HG03196 (cell line): ENCODE measurements around the gene FBXW5.

ENCODE experiments used
- ATAC-seq: cut with Tn5 transposase; IDR thresholded peaks from one replicate; pipeline ENCODE4 v1.9.1; 2021; ENCODE audit not compliant: unreplicated experiment

Gene FBXW5

DNA sequence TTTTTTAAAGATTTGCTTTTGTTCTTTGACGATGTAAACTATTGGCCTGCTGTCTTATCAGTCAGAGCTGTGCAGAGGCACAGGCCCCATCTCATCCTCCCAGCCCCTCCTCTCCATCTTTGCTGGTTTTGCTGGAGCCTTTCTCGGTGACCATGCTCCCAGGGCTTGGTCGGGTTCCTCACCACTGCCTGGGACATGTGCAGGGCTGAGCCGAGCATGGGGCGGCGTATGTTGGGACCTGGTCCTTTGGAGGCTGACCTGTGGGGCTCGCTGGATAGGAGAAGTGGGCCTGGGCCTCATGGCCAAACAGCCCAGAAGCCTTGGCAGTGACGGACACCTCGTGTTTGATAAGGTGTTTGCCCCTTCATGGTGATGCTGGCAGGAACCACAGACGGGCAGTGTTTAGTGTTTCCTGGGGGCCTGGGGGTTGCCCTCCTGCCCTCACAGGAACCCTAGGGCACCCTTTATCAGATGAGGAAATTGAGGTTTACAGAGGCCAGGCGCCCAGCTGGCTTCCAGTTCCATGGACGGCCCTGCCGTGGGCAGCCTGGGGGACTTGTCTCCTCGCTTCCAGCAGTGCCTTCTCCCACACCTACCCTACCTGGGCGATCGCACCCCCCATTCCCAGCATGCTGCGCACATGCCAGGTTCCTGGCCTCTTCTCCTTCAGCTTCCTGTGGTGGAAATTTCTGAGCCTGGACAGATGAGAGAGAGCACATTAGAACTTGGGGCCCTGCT, 30.7 kb downstream of the FBXW5 start:
- no peak for ATAC-seq

DNA sequence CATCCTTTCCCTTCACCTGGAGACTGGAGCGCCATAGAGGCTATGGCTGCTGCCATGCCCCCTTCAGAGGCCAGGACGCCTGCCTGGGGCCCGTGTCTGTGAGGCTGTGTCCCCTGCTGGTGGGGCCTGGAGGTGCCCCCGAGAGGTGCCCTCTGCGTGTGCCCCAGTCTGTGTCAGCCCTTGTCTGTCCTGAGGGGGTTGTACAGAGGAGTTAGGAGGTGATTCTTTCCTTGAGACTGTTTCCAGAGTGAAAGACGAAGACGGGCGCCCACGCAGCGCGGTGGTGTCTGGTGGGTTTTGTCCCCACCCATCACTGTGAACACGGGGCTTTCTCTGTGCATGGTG, 33.7 kb downstream of the FBXW5 start:
- no peak for ATAC-seq

GRCh38 chr9:136910197-136910900, 34.2 kb downstream of the FBXW5 start:
- ATAC-seq, result no peak

DNA sequence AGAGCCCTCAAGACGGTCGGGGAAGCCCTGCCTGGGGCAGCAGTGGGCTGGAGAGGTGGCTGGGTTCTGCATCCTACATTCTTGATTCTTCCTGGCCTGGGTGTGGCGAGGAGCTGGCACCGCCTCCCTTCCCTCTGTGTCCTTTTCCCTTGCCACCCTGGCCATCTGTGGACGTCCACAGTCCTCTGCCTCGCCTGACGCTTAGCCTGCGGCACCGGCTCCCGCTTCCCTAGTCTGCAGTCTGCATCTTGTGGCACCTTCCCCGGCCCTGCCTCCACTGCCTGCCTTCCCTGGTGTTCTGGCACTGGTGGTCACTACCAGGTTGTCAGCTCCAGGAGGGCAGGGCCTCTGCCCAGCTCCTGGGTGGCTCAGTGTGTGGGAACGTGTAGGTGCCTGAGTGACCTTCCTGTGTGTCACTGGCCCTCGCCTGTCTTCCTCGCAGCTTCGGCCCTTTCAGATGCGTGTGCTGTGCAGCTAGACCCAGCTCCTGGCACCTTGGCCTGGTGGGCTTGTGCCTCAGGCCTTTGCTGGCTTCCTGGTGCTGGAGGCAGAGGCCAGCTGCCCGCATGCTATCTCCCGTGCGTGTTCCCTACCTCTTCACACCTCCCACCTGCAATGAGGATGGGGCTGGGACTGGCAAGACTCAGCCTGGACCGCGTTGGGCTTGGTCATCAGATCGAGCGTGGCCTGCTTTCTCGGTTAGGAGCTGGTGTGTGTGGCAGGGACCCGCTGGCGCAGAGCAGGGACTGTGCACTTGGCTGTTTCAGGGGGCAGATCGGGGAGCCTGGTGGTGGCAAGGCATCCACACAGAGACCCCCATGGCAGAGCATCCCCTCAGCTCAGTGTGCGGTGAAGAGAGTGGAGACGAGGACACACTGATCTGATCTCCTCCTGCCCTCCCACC, 37.3 kb downstream of the FBXW5 start:
- ATAC-seq, result no peak

- no peak for ATAC-seq
Observed at GRCh38 chr9:136906266-136906665, 38.3 kb downstream of the FBXW5 start.

- no peak for ATAC-seq
Observed at GRCh38 chr9:136903041-136903554, 41.4 kb downstream of the FBXW5 start.

- peak; percentile 56 for ATAC-seq
Observed at GRCh38 chr9:136902259-136902821, 42.2 kb downstream of the FBXW5 start.

DNA sequence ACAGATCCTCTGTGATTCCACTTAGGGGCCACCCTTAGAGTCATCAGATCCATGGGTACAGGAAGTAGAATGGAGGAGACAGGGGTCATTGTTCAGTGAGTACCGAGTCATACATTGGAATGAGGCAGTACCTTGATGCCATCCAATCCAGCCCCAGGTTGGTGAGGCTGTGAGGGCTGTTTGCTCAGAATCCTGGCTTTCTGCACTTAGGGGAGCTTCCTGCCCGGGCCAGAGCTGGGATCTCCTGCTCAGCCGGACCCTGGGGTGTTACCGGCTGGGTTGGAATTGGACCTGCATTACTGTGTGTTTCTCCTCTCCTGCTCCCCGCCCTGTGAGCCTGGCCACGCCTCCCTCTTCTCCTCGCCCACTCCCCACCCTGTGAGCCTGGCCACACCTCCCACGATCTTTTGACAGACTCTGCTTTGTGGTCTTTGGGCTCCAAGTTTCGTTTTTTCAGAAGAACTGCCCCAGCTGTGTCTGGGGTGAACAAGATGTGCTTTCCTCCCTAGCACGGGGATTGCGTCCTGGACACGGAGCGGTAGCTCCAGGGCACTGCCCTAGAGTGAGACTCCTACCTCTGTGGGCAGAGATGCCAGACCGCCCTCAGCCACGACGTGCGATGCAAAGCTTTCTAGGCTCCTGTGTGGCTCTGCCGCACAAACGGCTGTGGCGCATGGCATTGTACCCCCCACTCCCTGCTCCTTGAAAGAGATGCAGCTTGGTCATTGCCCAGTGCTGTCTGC, 42.9 kb downstream of the FBXW5 start:
- peak; percentile 41 for ATAC-seq

DNA sequence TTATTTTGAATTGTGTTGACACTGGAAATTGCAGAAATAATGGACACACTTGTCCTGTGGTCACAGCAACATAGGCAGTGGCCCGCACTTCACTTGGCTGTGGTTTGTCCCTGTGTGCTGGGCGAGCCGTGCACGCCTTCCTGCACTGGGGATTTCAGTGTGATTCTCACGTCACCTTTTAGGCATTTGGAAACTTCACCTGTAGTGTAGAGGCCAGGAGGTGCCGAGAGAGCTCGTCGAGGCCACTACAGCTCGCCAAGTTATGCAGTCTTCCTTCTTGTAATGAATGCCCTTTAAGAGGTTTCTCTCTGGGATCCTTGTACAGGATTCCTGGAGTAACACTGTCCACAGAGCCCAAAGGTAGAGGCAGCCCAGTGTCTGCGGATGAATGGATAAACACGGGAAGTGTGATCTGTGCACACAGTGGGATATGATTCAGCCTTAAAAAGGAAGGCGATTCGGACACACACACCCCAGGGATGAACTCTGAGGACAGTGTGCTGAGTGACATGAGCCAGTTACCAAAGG, 43.5 kb downstream of the FBXW5 start:
- no peak for ATAC-seq

DNA sequence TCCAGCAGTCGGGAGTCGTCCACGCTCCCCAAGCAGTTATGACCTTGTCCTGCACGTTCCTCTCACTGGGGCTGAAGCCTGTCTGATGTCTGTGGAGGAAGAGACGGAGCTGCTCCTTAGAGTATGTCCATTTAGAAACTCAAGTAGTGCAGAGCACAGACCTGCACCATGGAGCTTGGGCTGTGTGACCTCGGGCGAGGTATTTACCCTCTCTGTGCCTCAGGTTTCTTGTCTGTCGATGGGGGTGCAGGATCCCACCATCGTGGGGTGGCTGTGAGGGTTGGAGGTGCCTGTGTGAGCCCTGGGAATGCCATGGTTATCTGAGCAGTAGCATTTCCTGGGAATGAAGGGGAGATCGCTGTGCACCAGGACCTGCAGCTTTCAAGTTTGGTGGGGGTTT, 44.0 kb downstream of the FBXW5 start:
- no peak for ATAC-seq

DNA sequence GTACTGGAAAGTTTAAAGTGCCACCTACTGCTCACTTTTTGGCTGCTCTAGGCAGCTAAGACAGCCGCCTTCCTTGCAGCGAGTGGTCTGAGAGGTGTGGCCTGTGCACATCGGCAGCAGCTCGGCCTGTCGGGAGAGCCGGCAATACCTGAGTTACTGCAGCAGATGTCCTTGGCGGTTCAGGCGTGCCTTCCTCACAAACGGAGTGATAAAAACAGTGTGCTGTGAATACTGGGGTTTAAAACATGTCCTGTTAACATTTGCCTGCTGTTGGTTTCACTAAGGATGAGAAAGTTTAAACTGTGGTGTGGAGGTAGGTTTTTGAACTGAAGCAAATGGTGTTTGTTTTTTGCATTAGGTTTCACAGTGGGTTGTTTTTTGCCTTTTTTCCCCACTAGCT, 45.3 kb downstream of the FBXW5 start:
- no peak for ATAC-seq

DNA sequence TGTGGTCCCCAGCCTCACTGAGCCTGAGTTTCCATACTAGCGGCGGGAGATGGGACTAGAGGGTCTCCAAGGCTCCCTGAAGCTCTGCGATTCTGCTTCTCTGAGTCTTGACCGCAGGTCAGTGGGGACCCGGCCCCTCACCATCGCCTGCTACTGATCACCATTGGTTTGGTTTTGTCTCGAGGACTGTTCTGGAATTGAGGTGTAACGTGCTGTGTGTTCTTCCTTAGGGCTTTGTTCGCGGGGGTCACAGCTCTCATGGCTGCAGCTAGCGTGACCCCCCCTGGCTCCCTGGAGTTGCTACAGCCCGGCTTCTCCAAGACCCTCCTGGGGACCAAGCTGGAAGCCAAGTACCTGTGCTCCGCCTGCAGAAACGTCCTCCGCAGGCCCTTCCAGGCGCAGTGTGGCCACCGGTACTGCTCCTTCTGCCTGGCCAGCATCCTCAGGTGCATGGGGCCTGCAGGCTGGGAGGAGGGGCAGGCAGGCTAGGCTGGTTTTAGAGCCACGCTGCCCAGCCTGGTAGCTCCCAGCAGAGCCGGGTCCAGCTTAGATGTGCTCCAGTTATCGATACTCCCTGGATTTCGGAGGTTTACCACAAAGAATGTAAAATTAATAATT, 45.9 kb downstream of the FBXW5 start:
- ATAC-seq, result no peak

DNA sequence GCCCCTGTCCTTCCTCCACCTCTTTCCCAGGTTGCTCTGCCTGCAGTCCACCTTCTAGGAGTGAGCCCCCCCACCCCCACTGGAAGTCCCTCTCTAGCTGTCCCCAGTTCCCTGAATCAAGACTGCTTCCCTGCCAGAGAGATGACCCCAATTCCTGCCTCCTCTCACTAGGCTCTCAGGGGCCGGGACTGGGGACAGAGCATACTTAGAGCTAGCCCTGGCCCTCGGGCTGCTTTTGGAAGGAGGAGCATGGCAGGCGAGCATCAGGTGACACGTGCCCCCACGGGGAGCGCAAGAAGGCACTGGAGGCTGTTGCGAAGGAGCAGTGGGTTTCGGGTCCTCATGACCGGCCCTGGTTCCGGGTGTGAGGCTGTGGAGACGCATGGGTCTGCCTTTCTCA, 48.5 kb downstream of the FBXW5 start:
- ATAC-seq, result no peak

GRCh38 chr9:136890661-136891060, 53.9 kb downstream of the FBXW5 start:
- no peak for ATAC-seq
